Activated naive CD4-positive, alpha-beta T cell treated with anti-CD3 and anti-CD28 coated beads, Interleukin-2, amount 50 U/mL, for 72 hours (primary cell): ENCODE measurements around the gene TTC21A. TPM values are rescaled to one million over a fixed set of nuclear protein-coding genes. Genes with fewer than 3 reads are reported as not detected.

Experiments
- ATAC-seq, 2 donors: fragments of 150-1000 bp; cut with Tn5 transposase; 2 replicates each; pipeline ENCODE4 v1.10.0; 2021; ENCODE audit warnings: mild to moderate bottlenecking in 2 of 2, moderate library complexity in 2 of 2
- DNase-seq, 2 donors: peaks; one replicate each; pipeline ENCODE4 v3.0.0; 2021 to 2022; ENCODE audit warnings: low spot score in 2 of 2
- H3K27ac Mint-ChIP-seq, 2 donors: one replicate each; pipeline ENCODE4 v1.8.0; 2022; ENCODE audit warnings: mild to moderate bottlenecking in 2 of 2, mixed read lengths in 2 of 2
- H3K36me3 Mint-ChIP-seq, 2 donors: one replicate each; pipeline ENCODE4 v1.8.0; 2022; ENCODE audit warnings: mixed read lengths in 2 of 2
- H3K9me3 Mint-ChIP-seq, 2 donors: one replicate each; pipeline ENCODE4 v1.8.0; 2022; ENCODE audit warnings: mixed read lengths in 2 of 2
- total RNA-seq, 2 donors: library from RNA; stranded (reverse); gene quantifications; one replicate each; pipeline ENCODE4 v1.2.3, GENCODE V29; 2022

Gene TTC21A
- total RNA-seq, 2 donors from 2014 or later, result 1.6 to 2.5 TPM

GRCh38 chr3:39105687-39106063 is 1.8 kb upstream of the TTC21A start:
- ATAC-seq, result no peak
- DNase-seq, result no peak
- Mint-ChIP-seq H3K27ac (peak overlapping the region in 1 of 2 donors; percentile 67), H3K36me3 (peaks cover 0 to 5% of the 10 kb centered on the region in 2 donors), H3K9me3 (no peaks in the 10 kb centered on the region)

- DNase-seq (peak in 1 of 2 donors; percentile 41), ATAC-seq (no peak)
- Mint-ChIP-seq H3K9me3 (no peaks in the 10 kb centered on the region), H3K27ac (peak overlapping the region; percentile 53 to 67), H3K36me3 (peaks cover 0 to 5% of the 10 kb centered on the region in 2 donors)
Measured at GRCh38 chr3:39106281-39106811, 1.1 kb upstream of the TTC21A start.

GRCh38 chr3:39106851-39107387 is 561 bp upstream of the TTC21A start:
- Mint-ChIP-seq H3K9me3 (no peaks in the 10 kb centered on the region), H3K27ac (peak overlapping the region; percentile 53 to 67), H3K36me3 (peaks cover 0 to 5% of the 10 kb centered on the region in 2 donors)
- DNase-seq, result peak in 1 of 2 donors; percentile 70
- peak; percentile 11 to 34 for ATAC-seq

GRCh38 chr3:39108200-39108710 is 775 bp downstream of the TTC21A start:
- DNase-seq (peak in 1 of 2 donors; percentile 38), ATAC-seq (peak; percentile 50 to 59)
- Mint-ChIP-seq H3K27ac (peak overlapping the region; percentile 86 to 93), H3K36me3 (peaks cover 0 to 5% of the 10 kb centered on the region in 2 donors), H3K9me3 (no peaks in the 10 kb centered on the region)

- Mint-ChIP-seq H3K27ac (no peak overlapping the region), H3K9me3 (no peaks in the 10 kb centered on the region), H3K36me3 (peaks cover 0 to 5% of the 10 kb centered on the region in 2 donors)
- DNase-seq, result peak in 1 of 2 donors; percentile 7
- ATAC-seq, result no peak
Measured at GRCh38 chr3:39109086-39109485, 1.6 kb downstream of the TTC21A start.

- H3K27ac Mint-ChIP-seq, result no peak overlapping the region
- peaks cover 0 to 5% of the 10 kb centered on the region in 2 donors for H3K36me3 Mint-ChIP-seq
- no peaks in the 10 kb centered on the region for H3K9me3 Mint-ChIP-seq
- DNase-seq, result peak in 1 of 2 donors; percentile 4
- ATAC-seq, result no peak
Measured at GRCh38 chr3:39110041-39110639, 2.7 kb downstream of the TTC21A start.

GRCh38 chr3:39112113-39112512 is 4.6 kb downstream of the TTC21A start:
- Mint-ChIP-seq H3K9me3 (no peaks in the 10 kb centered on the region), H3K27ac (no peak overlapping the region), H3K36me3 (peaks cover 0 to 5% of the 10 kb centered on the region in 2 donors)
- ATAC-seq, result no peak
- peak in 1 of 2 donors; percentile 38 for DNase-seq

GRCh38 chr3:39112535-39112934 is 5.1 kb downstream of the TTC21A start:
- ATAC-seq (no peak), DNase-seq (no peak)
- peaks cover 0 to 4% of the 10 kb centered on the region in 2 donors for H3K36me3 Mint-ChIP-seq
- H3K9me3 Mint-ChIP-seq, result no peaks in the 10 kb centered on the region
- H3K27ac Mint-ChIP-seq, result no peak overlapping the region

- no peaks in the 10 kb centered on the region for H3K9me3 Mint-ChIP-seq
- no peak for ATAC-seq
- peak in 1 of 2 donors; percentile 30 for DNase-seq
- H3K27ac Mint-ChIP-seq, result no peak overlapping the region
- no peaks in the 10 kb centered on the region for H3K36me3 Mint-ChIP-seq
Measured at GRCh38 chr3:39113291-39113690, 5.8 kb downstream of the TTC21A start.

- no peaks in the 10 kb centered on the region for H3K9me3 Mint-ChIP-seq
- H3K36me3 Mint-ChIP-seq, result no peaks in the 10 kb centered on the region
- ATAC-seq (no peak), DNase-seq (peak in 1 of 2 donors; percentile 39)
- H3K27ac Mint-ChIP-seq, result no peak overlapping the region
Measured at GRCh38 chr3:39114456-39114855, 7.0 kb downstream of the TTC21A start.

GRCh38 chr3:39115870-39116269 is 8.4 kb downstream of the TTC21A start:
- Mint-ChIP-seq H3K36me3 (no peaks in the 10 kb centered on the region), H3K9me3 (no peaks in the 10 kb centered on the region), H3K27ac (no peak overlapping the region)
- ATAC-seq, result no peak
- no peak for DNase-seq

GRCh38 chr3:39118079-39118478 is 10.6 kb downstream of the TTC21A start:
- no peak for ATAC-seq
- no peak overlapping the region for H3K27ac Mint-ChIP-seq
- DNase-seq, result no peak

GRCh38 chr3:39118931-39119660 is 11.6 kb downstream of the TTC21A start:
- H3K36me3 Mint-ChIP-seq, result no peaks in the 10 kb centered on the region
- DNase-seq, result no peak
- ATAC-seq, result no peak
- H3K27ac Mint-ChIP-seq, result no peak overlapping the region
- H3K9me3 Mint-ChIP-seq, result no peaks in the 10 kb centered on the region

More at GRCh38 chr3:39118079-39118478, 10.6 kb downstream of the TTC21A start:
- H3K9me3 Mint-ChIP-seq, result no peaks in the 10 kb centered on the region
- H3K36me3 Mint-ChIP-seq, result no peaks in the 10 kb centered on the region

GRCh38 chr3:39121621-39122020 is 14.1 kb downstream of the TTC21A start:
- no peaks in the 10 kb centered on the region for H3K36me3 Mint-ChIP-seq
- ATAC-seq (no peak), DNase-seq (no peak)
- H3K9me3 Mint-ChIP-seq, result no peaks in the 10 kb centered on the region
- no peak overlapping the region for H3K27ac Mint-ChIP-seq

- no peak overlapping the region for H3K27ac Mint-ChIP-seq
- DNase-seq, result no peak
- H3K36me3 Mint-ChIP-seq, result no peaks in the 10 kb centered on the region
- H3K9me3 Mint-ChIP-seq, result no peaks in the 10 kb centered on the region
- ATAC-seq, result no peak
Measured at GRCh38 chr3:39122813-39123212, 15.3 kb downstream of the TTC21A start.

GRCh38 chr3:39124876-39125840 is 17.7 kb downstream of the TTC21A start:
- no peaks in the 10 kb centered on the region for H3K36me3 Mint-ChIP-seq
- no peak for DNase-seq
- no peak overlapping the region for H3K27ac Mint-ChIP-seq
- no peaks in the 10 kb centered on the region for H3K9me3 Mint-ChIP-seq
- ATAC-seq, result no peak
